Neural progenitor cell (in vitro differentiated cells): ENCODE measurements around the gene DCP2. TPM values are rescaled to one million over a fixed set of nuclear protein-coding genes. Genes with fewer than 3 reads are reported as not detected.

Source experiments
- DNase-seq: peaks from one replicate; pipeline ENCODE4 v3.0.0-alpha.2; 2016; ENCODE audit warnings: low spot score
- H2AFZ ChIP-seq: fragments of 200-600 bp; sonication (generic); replicated peaks from 2 replicates; pipeline ENCODE4 v1.6.1; 2016; ENCODE audit warnings: antibody characterized with exemption
- H3F3A ChIP-seq: fragments of 200-600 bp; sonication (generic); 2 replicates; pipeline ENCODE4 v1.6.1; 2016; ENCODE audit warnings: antibody characterized with exemption, low read depth
- H3K27ac ChIP-seq: fragments of 200-600 bp; sonication (generic); 2 replicates; pipeline ENCODE4 v1.5.1; 2016; ENCODE audit warnings: mild to moderate bottlenecking
- H3K27me3 ChIP-seq: fragments of 200-600 bp; sonication (generic); 2 replicates; pipeline ENCODE4 v1.6.1; 2016; ENCODE audit warnings: mild to moderate bottlenecking, moderate library complexity
- H3K36me3 ChIP-seq: fragments of 200-600 bp; sonication (generic); 2 replicates; pipeline ENCODE4 v1.5.1; 2016
- H3K4me1 ChIP-seq: fragments of 200-600 bp; sonication (generic); 2 replicates; pipeline ENCODE4 v1.6.1; 2016; ENCODE audit warnings: mixed run types
- H3K4me2 ChIP-seq: fragments of 200-600 bp; sonication (generic); 2 replicates; pipeline ENCODE4 v1.6.1; 2016
- H3K4me3 ChIP-seq: fragments of 200-600 bp; sonication (generic); 2 replicates; pipeline ENCODE4 v1.5.1; 2016
- H3K79me2 ChIP-seq: fragments of 200-600 bp; sonication (generic); 2 replicates; pipeline ENCODE4 v1.6.1; 2016; ENCODE audit warnings: low read depth
- H3K9ac ChIP-seq: fragments of 200-600 bp; sonication (generic); 2 replicates; pipeline ENCODE4 v1.6.1; 2016
- H3K9me3 ChIP-seq: fragments of 200-600 bp; sonication (generic); 2 replicates; pipeline ENCODE4 v1.5.1; 2016; ENCODE audit warnings: low read depth
- H4K20me1 ChIP-seq: fragments of 200-600 bp; sonication (generic); 2 replicates; pipeline ENCODE4 v1.6.1; 2016; ENCODE audit warnings: low read depth
- H3K27ac Mint-ChIP-seq: 3 replicates; pipeline ENCODE4 v1.8.0; 2021; ENCODE audit warnings: mixed read lengths
- H3K27me3 Mint-ChIP-seq: 2 replicates; pipeline ENCODE4 v1.8.0; 2022; ENCODE audit warnings: low read depth, mild to moderate bottlenecking, inconsistent platforms, moderate library complexity, mixed read lengths; ENCODE audit not compliant: insufficient read depth
- H3K36me3 Mint-ChIP-seq: 3 replicates; pipeline ENCODE4 v1.8.0; 2021; ENCODE audit warnings: mixed read lengths
- H3K4me1 Mint-ChIP-seq: 3 replicates; pipeline ENCODE4 v1.8.0; 2021; ENCODE audit warnings: mixed read lengths
- H3K4me3 Mint-ChIP-seq: 3 replicates; pipeline ENCODE4 v1.8.0; 2021; ENCODE audit warnings: mild to moderate bottlenecking, moderate library complexity, mixed read lengths
- H3K9me3 Mint-ChIP-seq: 3 replicates; pipeline ENCODE4 v1.8.0; 2020; ENCODE audit warnings: mixed read lengths
- EZH2 ChIP-seq: fragments of 200-600 bp; sonication (generic); IDR thresholded peaks from 2 replicates; pipeline ENCODE4 v1.6.1; 2017; ENCODE audit warnings: antibody characterized with exemption, mild to moderate bottlenecking, moderate library complexity
- EZH2phosphoT487 ChIP-seq: fragments of 200-600 bp; sonication (generic); IDR thresholded peaks from 2 replicates; pipeline ENCODE4 v1.6.1; 2017; ENCODE audit warnings: antibody characterized with exemption
- total RNA-seq: library from RNA; depleted of rRNA; stranded (reverse); fragments of >200 nt; gene quantifications from 2 replicates; pipeline ENCODE4 v1.2.3, GENCODE V29; 2015; ENCODE audit warnings: low replicate concordance
- TF ChIP-seq, protein P1 (sequence below): fragments of 200-600 bp; sonication (generic); IDR thresholded peaks from 2 replicates; pipeline ENCODE4 v1.5.1; 2017; ENCODE audit warnings: antibody characterized with exemption, mild to moderate bottlenecking

Gene DCP2
- total RNA-seq, 1 donor from 2014 or later, result 174 TPM

DNA sequence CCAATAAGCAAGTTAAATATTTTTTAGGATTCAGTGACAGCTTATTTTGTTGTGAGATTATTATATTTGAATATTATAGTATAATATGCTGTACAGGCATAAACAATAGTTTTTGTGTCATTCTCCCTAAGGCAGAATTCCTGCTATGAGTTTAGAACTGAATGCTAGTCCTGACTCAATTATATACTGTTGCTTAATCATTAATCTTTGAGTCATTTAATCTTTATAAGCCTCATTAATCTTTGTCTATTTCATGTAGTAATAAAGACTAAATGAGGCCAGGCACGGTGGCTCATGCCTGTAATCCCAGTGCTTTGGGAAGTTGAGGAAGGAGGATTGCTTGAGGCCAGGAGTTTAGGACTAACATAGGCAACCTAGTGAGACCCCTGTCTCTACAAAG, 3.6 kb upstream of the DCP2 start:
- Histone ChIP-seq H3K27ac (no peak overlapping the region), H4K20me1 (no peaks in the 10 kb centered on the region), H3K27me3 (no peaks in the 10 kb centered on the region), H3K79me2 (peaks cover 14% of the 10 kb centered on the region), H2AFZ (no peak overlapping the region), H3K4me1 (peaks cover 4% of the 10 kb centered on the region), H3K9ac (no peak overlapping the region), H3K4me2 (no peak overlapping the region), H3K36me3 (no peaks in the 10 kb centered on the region), H3K4me3 (no peak overlapping the region), H3K9me3 (no peaks in the 10 kb centered on the region), H3F3A (peaks cover 19% of the 10 kb centered on the region)
- Mint-ChIP-seq H3K4me1 (peaks cover 37% of the 10 kb centered on the region), H3K27ac (no peak overlapping the region), H3K4me3 (no peak overlapping the region), H3K36me3 (no peaks in the 10 kb centered on the region), H3K27me3 (peaks cover 3% of the 10 kb centered on the region), H3K9me3 (no peaks in the 10 kb centered on the region)
- TF ChIP-seq EZH2phosphoT487, result no peak
- TF ChIP-seq EZH2, result no peak
- TF ChIP-seq, protein P1, sequence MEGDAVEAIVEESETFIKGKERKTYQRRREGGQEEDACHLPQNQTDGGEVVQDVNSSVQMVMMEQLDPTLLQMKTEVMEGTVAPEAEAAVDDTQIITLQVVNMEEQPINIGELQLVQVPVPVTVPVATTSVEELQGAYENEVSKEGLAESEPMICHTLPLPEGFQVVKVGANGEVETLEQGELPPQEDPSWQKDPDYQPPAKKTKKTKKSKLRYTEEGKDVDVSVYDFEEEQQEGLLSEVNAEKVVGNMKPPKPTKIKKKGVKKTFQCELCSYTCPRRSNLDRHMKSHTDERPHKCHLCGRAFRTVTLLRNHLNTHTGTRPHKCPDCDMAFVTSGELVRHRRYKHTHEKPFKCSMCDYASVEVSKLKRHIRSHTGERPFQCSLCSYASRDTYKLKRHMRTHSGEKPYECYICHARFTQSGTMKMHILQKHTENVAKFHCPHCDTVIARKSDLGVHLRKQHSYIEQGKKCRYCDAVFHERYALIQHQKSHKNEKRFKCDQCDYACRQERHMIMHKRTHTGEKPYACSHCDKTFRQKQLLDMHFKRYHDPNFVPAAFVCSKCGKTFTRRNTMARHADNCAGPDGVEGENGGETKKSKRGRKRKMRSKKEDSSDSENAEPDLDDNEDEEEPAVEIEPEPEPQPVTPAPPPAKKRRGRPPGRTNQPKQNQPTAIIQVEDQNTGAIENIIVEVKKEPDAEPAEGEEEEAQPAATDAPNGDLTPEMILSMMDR, result no peak
- no peak for DNase-seq

DNA sequence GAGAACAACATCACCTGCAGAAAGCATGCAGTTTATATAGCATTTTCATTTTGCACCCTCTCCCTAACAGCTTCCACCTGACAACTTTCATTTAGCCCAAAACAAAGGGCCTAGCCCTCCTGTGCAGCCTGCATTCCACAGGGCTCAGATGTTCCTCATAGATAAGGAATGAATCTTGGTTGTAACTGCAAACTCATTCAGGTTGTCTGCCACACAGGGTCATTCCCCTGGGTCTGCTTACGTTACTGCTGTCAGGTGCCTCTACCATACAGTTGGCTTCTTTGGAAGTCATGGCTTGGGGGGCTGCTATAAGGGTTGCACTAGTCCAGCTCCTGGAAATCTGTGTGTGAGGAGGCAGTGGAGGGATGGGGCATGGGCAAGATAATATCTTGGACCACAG, 2.7 kb upstream of the DCP2 start:
- no peak overlapping the region for H3K4me3 ChIP-seq
- no peaks in the 10 kb centered on the region for H3K36me3 Mint-ChIP-seq
- H3K27ac ChIP-seq, result no peak overlapping the region
- no peak for DNase-seq
- H3K36me3 ChIP-seq, result no peaks in the 10 kb centered on the region
- H4K20me1 ChIP-seq, result peaks cover 6% of the 10 kb centered on the region
- no peak overlapping the region for H3K4me2 ChIP-seq
- TF ChIP-seq EZH2 (no peak), EZH2phosphoT487 (no peak)
- TF ChIP-seq, protein P1, result no peak
- peaks cover 3% of the 10 kb centered on the region for H3K27me3 Mint-ChIP-seq
- H3K9me3 ChIP-seq, result no peaks in the 10 kb centered on the region
- peaks cover 36% of the 10 kb centered on the region for H3K4me1 Mint-ChIP-seq
- no peak overlapping the region for H2AFZ ChIP-seq
- peaks cover 22% of the 10 kb centered on the region for H3K79me2 ChIP-seq
- peaks cover 13% of the 10 kb centered on the region for H3K4me1 ChIP-seq
- H3K4me3 Mint-ChIP-seq, result no peak overlapping the region
- H3K9ac ChIP-seq, result no peak overlapping the region
- H3K9me3 Mint-ChIP-seq, result no peaks in the 10 kb centered on the region
- H3K27me3 ChIP-seq, result no peaks in the 10 kb centered on the region
- H3F3A ChIP-seq, result peaks cover 19% of the 10 kb centered on the region
- no peak overlapping the region for H3K27ac Mint-ChIP-seq

DNA sequence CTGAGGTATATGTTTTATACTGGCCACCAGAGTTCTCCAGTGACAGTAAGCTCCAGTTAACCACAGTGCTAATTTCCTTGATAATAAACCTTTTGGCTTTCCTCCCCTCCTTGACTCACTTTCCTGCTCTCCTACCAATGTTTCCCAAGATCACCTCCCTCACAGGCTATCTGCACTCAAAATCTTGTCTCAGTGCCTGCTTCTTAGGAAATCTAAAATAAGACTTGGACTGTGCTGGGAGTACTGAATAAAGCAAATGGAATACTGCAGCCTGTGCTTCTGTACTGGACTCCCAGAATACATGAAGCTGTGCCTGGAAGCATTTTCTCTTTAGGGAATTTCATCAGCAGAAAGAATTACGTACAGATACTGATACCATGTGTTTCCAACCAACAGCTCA, 1.7 kb upstream of the DCP2 start:
- no peak overlapping the region for H3K4me3 ChIP-seq
- no peak overlapping the region for H3K27ac Mint-ChIP-seq
- no peak overlapping the region for H3K4me2 ChIP-seq
- peaks cover 22% of the 10 kb centered on the region for H3K4me1 ChIP-seq
- peaks cover 3% of the 10 kb centered on the region for H3K27me3 Mint-ChIP-seq
- H3K4me1 Mint-ChIP-seq, result peaks cover 33% of the 10 kb centered on the region
- H3K9me3 ChIP-seq, result no peaks in the 10 kb centered on the region
- H3K79me2 ChIP-seq, result peaks cover 32% of the 10 kb centered on the region
- H3K9me3 Mint-ChIP-seq, result no peaks in the 10 kb centered on the region
- TF ChIP-seq EZH2phosphoT487, result no peak
- TF ChIP-seq, protein P1, result no peak
- no peak for TF ChIP-seq EZH2
- H3K4me3 Mint-ChIP-seq, result no peak overlapping the region
- no peaks in the 10 kb centered on the region for H3K36me3 ChIP-seq
- no peaks in the 10 kb centered on the region for H3K27me3 ChIP-seq
- H2AFZ ChIP-seq, result no peak overlapping the region
- peaks cover 19% of the 10 kb centered on the region for H3F3A ChIP-seq
- H4K20me1 ChIP-seq, result peaks cover 16% of the 10 kb centered on the region
- H3K36me3 Mint-ChIP-seq, result peaks cover 4% of the 10 kb centered on the region
- H3K27ac ChIP-seq, result no peak overlapping the region
- no peak for DNase-seq
- H3K9ac ChIP-seq, result no peak overlapping the region
